GM21390 (cell line): ENCODE measurements around the gene CSNK2B.

ENCODE experiments used
- ATAC-seq: cut with Tn5 transposase; IDR thresholded peaks from one replicate; pipeline ENCODE4 v1.9.1; 2021; ENCODE audit not compliant: unreplicated experiment

Gene CSNK2B

GRCh38 chr6:31710523-31711219 is 44.8 kb downstream of the CSNK2B start:
- no peak for ATAC-seq

- no peak for ATAC-seq
Measured at GRCh38 chr6:31711233-31711632, 45.4 kb downstream of the CSNK2B start.

GRCh38 chr6:31712296-31712695 is 46.4 kb downstream of the CSNK2B start:
- no peak for ATAC-seq

- ATAC-seq: no peak
Measured at GRCh38 chr6:31713465-31713864, 47.6 kb downstream of the CSNK2B start.

GRCh38 chr6:31713991-31714684 is 48.3 kb downstream of the CSNK2B start:
- no peak for ATAC-seq

GRCh38 chr6:31715022-31715958 is 49.4 kb downstream of the CSNK2B start, which contains the start of gene LY6G6D:
Gene LY6G6D, plus strand, starts transcription at chr6:31715348. Its CDS starts 8 bp downstream, at chr6:31715356.
- ATAC-seq: no peak

- ATAC-seq: no peak
Measured at GRCh38 chr6:31717499-31718222, 51.8 kb downstream of the CSNK2B start.

- no peak for ATAC-seq
Measured at GRCh38 chr6:31718265-31718664, 52.4 kb downstream of the CSNK2B start.

- ATAC-seq: no peak
Measured at GRCh38 chr6:31719001-31719400, 53.1 kb downstream of the CSNK2B start.
